HG03103 (cell line): ENCODE data around the gene TMC2.
"Not testable (repeated sequence)": the region's sequence is repeated elsewhere in the genome, so short reads cannot be mapped to it uniquely, and the experiment has no call there.

Experiments
- ATAC-seq: cut with Tn5 transposase; IDR thresholded peaks from one replicate; pipeline ENCODE4 v1.9.1; 2021; ENCODE audit warnings: low read depth; ENCODE audit not compliant: unreplicated experiment

The TMC2 gene

DNA sequence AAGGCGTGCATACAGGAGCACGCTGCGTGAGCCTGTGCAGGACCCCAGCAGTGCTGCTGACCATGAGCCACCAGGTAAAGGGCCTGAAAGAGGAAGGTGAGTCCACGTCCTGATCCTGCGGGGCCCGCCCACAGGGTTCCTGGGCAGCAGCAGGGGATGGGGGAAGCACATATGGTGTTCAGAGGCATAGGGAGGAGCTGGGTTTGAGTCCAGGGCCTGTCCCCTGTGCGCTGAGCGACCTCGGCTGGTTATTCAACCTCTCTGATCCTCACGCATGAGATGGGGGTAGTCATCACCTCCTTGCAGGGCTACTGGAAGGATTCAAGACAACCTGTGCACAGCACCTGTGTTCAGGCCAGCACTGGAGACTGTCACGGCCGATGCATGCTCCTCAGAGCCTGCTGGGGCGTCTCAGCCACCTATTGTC lies at the start of gene TMC2:
TMC2 (plus strand) TSS at position 14 of the 427 bp plus-strand sequence; CDS start at position 63, 49 bp downstream.
- ATAC-seq, result no peak

- not testable (repeated sequence) for ATAC-seq
Observed at GRCh38 chr20:2502808-2503384, 33.5 kb upstream of the TMC2 start.

DNA sequence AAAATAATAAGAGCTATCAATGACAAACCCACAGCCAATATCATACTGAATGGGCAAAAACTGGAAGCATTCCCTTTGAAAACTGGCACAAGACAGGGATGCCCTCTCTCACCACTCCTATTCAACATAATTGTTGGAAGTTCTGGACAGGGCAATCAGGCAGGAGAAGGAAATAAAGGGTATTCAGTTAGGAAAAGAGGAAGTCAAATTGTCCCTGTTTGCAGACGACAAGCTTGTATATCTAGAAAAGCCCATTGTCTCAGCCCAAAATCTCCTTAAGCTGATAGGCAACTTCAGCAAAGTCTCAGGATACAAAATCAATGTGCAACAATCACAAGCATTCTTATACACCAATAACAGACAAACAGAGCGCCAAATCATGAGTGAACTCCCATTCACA lies 31.6 kb upstream of the TMC2 start:
- ATAC-seq, result not testable (repeated sequence)

DNA sequence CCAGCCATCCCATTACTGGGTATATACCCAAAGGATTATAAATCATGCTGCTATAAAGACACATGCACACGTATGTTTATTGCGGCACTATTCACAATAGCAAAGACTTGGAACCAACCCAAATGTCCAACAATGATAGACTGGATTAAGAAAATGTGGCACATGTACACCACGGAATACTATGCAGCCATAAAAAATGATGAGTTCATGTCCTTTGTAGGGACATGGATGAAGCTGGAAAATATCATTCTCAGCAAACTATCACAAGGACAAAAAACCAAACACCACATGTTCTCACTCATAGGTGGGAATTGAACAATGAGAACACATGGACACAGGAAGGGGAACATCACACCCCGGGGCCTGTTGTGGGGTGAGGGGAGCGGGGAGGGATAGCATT lies 29.9 kb upstream of the TMC2 start:
- not testable (repeated sequence) for ATAC-seq

DNA sequence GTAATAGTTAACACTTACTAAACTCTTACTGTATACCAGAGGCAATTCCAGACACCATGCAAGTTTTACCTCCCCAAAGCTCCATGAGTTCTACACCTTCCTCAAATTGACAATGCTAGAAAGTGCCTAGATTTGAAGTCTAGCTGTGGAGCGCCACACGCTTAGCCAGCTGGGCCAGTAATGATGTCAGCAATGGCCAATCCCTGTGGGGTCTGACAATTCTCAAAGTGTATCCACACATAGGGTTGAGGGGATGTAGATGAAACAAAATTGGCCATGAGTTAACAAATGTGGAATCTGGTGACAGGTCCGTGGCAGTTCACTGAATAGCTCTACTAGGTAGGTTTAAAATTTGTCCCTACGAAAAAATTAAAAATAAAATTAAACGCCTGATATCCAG lies 28.9 kb upstream of the TMC2 start:
- ATAC-seq, result no peak

- no peak for ATAC-seq
Observed at GRCh38 chr20:2507875-2508630, 28.3 kb upstream of the TMC2 start.

- ATAC-seq, result peak; percentile 93
Observed at GRCh38 chr20:2508631-2509467, 27.5 kb upstream of the TMC2 start, which contains the start of gene ZNF343. Gene ZNF343, minus strand, starts transcription at chr20:2508915. Its CDS starts 15,020 bp downstream, at chr20:2493895.

DNA sequence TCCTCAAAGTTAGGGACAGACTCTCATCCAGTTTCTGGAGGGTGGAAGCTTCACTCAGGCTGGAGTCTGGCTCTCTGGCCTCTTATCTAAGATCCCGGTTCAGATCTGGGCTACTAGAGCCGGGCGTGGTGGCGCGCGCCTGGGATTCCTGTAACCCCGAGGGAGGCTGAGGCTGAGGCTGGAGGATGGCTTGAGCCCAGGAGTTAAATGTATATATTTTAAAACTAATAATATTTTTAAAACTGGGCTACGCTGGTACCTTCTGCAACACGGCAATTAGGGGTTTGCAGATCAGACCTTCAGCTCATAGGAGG lies 26.9 kb upstream of the TMC2 start:
- ATAC-seq, result no peak

- ATAC-seq, result no peak
Observed at GRCh38 chr20:2509794-2510193, 26.6 kb upstream of the TMC2 start.

DNA sequence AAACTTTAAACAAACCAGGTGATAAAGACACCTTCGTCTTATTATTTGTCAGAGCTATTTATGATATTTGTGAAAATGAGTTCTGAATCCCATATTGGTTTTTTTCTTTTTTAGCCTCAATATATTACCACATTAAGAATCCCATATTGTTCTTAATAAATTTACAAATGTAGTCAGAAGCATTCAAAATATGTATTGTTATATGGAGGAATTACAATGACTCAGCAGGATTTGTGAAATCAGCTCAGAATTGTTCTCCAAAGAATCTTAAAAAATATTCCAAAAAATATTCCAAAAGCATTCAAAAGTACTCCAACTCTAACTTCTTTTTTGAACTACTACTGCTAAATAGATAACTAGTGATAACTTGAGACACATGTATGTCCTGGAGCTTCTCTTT lies 21.2 kb upstream of the TMC2 start:
- ATAC-seq, result no peak

GRCh38 chr20:2516399-2516798 lies 20.0 kb upstream of the TMC2 start:
- no peak for ATAC-seq

DNA sequence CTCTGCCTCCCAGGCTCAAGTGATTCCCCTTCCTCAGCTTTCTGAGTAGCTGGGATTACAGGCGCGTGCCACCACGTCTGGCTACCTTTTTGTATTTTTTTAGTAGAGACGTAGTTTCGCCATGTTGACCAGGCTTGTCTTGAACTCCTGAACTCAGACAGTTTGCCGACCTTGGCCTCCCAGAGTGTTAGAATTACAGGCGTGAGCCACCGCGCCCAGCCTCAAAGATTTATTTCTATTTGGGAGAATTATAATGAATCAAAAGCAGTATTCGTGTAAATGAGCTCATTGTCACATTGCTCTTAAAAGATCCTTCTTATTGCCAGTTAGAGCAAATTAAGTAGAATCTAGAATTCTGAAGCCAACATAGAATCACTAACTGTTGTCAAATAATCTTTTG lies 18.3 kb upstream of the TMC2 start:
- no peak for ATAC-seq

DNA sequence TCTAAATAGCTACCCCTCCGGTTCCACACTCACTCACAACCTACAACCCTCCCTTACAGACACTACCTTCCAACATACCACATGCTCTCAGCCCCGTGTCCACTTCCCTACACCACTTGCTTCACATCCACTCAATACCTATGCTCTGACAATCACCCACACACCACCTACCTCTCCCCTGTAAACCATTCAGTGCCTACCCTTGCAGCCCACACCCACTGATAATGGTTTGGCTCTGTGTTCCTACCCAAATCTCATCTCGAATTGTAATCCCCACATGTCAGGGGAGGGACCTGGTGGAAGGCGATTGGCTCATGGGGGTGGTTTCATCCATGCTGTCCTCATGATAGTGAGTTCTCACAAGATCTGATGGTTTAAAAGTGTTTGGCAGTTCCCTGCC lies 17.8 kb upstream of the TMC2 start:
- ATAC-seq, result no peak

- ATAC-seq, result no peak
Observed at GRCh38 chr20:2519115-2519809, 17.1 kb upstream of the TMC2 start.

DNA sequence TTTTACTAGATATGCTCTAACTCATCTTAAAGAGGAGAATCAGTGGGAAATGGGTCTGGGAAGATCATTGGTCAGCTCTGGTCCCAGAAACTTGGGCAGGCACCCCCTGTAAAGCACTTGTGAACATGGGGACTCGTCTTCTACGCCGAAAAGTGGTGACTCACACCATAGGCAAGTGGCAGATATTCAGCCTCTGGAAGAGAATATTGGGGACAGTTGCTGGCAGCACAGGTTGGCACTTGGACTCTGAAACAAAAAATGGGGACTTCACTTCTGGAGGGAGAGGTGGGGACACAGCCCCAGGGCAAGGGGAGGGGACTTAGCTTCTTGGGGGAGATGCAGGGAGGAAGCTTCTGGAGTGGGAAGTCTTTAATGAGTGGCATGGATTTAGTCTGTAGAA lies 15.8 kb upstream of the TMC2 start:
- ATAC-seq, result no peak

- no peak for ATAC-seq
Observed at GRCh38 chr20:2521369-2522305, 14.7 kb upstream of the TMC2 start.

DNA sequence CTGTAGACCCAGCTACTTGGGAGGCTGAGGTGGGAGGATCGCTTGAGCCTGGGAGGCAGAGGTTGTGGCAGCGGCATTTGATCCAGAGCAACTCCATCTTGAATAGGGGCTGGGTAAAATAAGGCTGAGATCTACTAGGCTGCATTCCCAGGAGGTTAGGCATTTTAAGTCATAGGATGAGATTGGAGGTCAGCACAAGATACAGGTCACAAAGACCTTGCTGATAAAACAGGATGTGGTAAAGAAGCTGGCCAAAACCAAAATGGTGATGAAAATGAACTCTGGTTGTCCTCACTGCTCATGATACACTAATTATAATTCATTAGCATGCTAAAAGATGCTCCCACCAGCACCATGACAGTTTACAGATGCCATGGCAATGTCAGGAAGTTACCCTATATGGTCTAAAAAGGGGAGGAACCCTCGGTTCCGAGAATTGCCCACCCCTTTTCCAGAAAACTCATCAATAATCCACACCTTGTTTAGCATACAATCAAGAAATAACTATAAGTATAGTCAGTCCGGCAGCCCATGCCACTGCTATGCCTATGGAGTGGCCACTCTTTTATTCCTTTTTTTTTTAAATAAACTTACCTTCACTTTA lies 13.4 kb upstream of the TMC2 start:
- not testable (repeated sequence) for ATAC-seq

- peak; percentile 56 for ATAC-seq
Observed at GRCh38 chr20:2523919-2524708, 12.3 kb upstream of the TMC2 start.
